Mammary epithelial cell (primary cell): ENCODE results near the gene P2RY6.

Experiments
- CTCF ChIP-seq, 2 donors: IDR thresholded peaks in 1 of 2; conservative IDR thresholded peaks in 1 of 2; 2 replicates each; pipeline ENCODE4 v1.5.1; 2011 to 2012; ENCODE audit warnings: inconsistent platforms in 2 of 2, low read length in 2 of 2, mild to moderate bottlenecking in 2 of 2, control low read depth in 1 of 2, low read depth in 1 of 2; ENCODE audit not compliant: insufficient read depth in 1 of 2; ENCODE audit errors: extremely low read depth in 1 of 2
- EZH2 ChIP-seq: IDR thresholded peaks from 2 replicates; pipeline ENCODE4 v1.6.1; 2012; ENCODE audit warnings: low read length, inconsistent platforms, borderline replicate concordance

DNA sequence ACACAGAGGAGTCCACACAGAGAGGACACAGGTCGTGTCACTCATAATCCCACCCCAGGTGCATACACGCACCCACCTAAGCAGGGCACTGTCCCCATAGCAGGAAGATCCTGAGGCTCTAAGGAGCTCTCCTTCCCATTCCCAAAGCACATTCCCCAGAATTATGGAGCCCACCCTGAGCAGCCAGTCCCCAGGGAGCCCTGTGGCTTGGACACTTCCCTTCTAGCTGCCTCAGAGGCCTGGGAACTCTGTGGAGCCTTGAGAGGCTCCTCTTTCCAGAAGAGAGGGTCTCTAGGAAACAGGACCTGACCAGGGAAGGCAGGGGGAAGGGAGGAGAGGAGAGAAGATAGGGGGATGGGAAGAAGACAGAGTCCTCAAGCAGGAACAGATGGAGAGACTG, 65.7 kb downstream of the P2RY6 start:
- no peak for TF ChIP-seq CTCF (conservative IDR thresholded peaks at IDR 0.05 in 1 of 2, IDR thresholded peaks at IDR 0.05 in 1 of 2; ENCODE audit: extremely low read depth in 1 of 2, insufficient read depth in 1 of 2, low read depth in 1 of 2, low read length in 2 of 2)
- TF ChIP-seq EZH2, result no peak
